ENCODE data around the gene WDR86.

WDR86 gene

GRCh38 chr7:151415375-151416105, 5.7 kb upstream of the WDR86 start:
- TF ChIP-seq GATA1 (IDR thresholded peaks at IDR 0.05; ENCODE audit: low read depth, low read length) (no peak), POLR2A (IDR thresholded peaks at IDR 0.05; ENCODE audit: low read length) (no peak)
- no peak for DNase-seq

GRCh38 chr7:151413241-151413640, 3.4 kb upstream of the WDR86 start:
- TF ChIP-seq POLR2A (IDR thresholded peaks at IDR 0.05; ENCODE audit: low read length) (no peak), GATA1 (IDR thresholded peaks at IDR 0.05; ENCODE audit: low read depth, low read length) (no peak)
- DNase-seq = no peak

GRCh38 chr7:151412318-151412717, 2.5 kb upstream of the WDR86 start:
- no peak for DNase-seq
- TF ChIP-seq GATA1 (IDR thresholded peaks at IDR 0.05; ENCODE audit: low read depth, low read length) = no peak
- TF ChIP-seq POLR2A (IDR thresholded peaks at IDR 0.05; ENCODE audit: low read length) = no peak

DNA sequence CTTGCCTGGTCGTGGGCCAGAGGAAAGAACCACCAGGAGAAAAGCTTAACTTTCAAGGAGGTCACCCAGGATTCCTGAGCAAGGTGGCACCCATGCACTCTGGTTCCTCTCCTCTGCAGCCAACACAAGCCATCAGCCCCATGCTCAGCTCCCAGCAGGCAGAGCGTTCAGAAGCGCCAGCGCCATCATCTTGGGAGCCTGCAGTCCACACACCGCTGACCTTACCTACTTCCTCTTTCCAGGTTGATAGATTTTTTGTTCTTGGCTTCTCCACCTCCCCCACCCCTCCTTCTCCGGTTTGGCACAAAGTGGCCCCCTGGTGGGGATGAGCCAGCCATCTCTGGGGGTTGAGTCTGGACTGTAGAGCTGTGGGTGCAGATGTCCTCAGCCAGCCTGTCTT, 1.7 kb upstream of the WDR86 start:
- no peak for DNase-seq
- TF ChIP-seq POLR2A (IDR thresholded peaks at IDR 0.05; ENCODE audit: low read length) (no peak), GATA1 (IDR thresholded peaks at IDR 0.05; ENCODE audit: low read depth, low read length) (no peak)

DNA sequence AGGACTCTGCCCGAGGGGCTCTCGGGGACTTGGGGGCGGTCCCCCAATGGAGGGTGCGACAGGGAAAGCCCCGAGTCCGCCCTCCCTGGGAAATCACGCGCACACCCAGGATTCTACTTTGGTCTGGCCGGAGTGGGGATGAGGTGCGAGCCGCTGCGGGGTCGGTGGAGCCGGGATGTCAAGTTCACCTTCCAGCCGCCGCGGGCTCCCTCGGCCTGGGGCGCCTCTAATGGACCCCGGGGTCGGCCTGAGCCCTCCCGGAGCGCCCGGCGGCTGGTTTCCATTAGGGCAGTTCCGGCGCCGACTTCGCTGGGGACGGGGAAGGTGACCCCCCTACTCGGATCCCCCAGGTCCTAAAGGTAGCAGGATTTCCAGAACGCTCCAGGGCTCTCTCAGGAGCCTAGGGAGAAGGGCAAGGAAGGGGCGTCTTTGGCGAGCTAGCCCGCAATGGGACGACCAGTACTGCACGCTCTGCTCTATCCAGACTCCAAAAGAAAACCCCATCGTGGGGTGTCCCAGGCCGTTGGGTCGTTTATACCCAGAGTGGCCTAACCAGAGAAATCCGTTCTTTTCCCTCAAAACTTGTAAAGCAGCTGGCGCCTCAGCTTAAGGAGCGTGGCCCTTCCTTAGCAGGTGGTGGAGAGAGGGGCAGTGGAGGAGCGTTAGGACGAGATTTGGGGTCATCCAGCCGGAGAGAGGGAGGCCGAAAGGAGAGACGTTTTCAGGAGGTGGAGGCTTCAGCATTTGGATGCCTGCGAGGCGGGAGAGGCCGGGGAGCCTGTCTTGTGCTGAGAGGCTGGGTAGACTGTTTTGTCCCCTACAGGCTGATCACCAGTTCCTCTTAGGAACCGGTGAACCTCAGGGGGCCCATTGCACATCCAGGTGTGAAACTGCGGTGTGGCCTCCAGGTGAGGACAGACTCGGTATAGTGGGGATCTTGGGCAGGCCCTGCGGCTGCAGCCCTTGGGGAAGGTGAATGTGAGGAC, 860 bp upstream of the WDR86 start:
- no peak for TF ChIP-seq GATA1 (IDR thresholded peaks at IDR 0.05; ENCODE audit: low read depth, low read length)
- DNase-seq = no peak

GRCh38 chr7:151408839-151409666, 785 bp downstream of the WDR86 start:
- TF ChIP-seq POLR2A (IDR thresholded peaks at IDR 0.05; ENCODE audit: low read length) = no peak
- TF ChIP-seq GATA1 (IDR thresholded peaks at IDR 0.05; ENCODE audit: low read depth, low read length) = no peak
- no peak for DNase-seq

- TF ChIP-seq POLR2A (IDR thresholded peaks at IDR 0.05; ENCODE audit: low read length) (no peak), GATA1 (IDR thresholded peaks at IDR 0.05; ENCODE audit: low read depth, low read length) (no peak)
- no peak for DNase-seq
Observed at GRCh38 chr7:151408498-151408838, 1.4 kb downstream of the WDR86 start.

DNA sequence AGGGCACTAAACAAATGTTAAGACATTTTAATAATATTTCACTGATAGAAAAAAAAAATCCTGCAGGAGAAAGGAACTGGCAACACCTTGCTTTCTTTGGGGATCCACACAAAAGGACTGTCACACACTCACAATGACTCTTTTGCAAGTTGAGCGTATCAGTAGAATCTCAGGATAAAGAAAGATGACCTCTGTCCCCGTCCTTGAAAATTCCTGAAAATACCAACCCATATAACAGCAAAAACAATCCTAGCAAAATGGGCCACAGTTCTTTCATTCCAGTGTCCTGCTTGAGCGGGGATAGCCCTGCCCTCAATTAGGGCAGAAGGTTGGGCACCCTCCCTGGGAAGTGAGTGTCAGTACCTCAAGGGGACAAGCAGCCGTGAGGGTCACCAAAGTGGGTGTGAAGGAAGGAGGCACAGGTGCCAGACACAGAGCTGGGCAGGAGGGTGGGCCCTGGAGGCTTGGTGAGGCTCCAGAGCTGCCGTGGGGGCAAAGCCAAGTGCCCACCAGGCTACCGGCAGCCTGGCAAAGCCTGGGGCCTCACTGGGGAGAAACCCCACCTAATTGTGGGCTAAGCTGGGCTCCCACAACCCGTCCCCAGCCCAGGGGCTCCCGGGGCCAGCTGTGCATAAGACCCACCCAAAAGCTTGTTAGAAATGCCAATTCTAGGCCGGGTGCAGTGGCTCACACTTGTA, 2.8 kb downstream of the WDR86 start:
- no peak for DNase-seq
- TF ChIP-seq GATA1 (IDR thresholded peaks at IDR 0.05; ENCODE audit: low read depth, low read length) (no peak), POLR2A (IDR thresholded peaks at IDR 0.05; ENCODE audit: low read length) (no peak)

GRCh38 chr7:151406051-151406875, 3.6 kb downstream of the WDR86 start:
- DNase-seq = no peak

GRCh38 chr7:151405588-151405987, 4.2 kb downstream of the WDR86 start:
- no peak for TF ChIP-seq POLR2A (IDR thresholded peaks at IDR 0.05; ENCODE audit: low read length)
- no peak for TF ChIP-seq GATA1 (IDR thresholded peaks at IDR 0.05; ENCODE audit: low read depth, low read length)
- DNase-seq = no peak

More at GRCh38 chr7:151406051-151406875, 3.6 kb downstream of the WDR86 start:
- TF ChIP-seq POLR2A (IDR thresholded peaks at IDR 0.05; ENCODE audit: low read length) (no peak), GATA1 (IDR thresholded peaks at IDR 0.05; ENCODE audit: low read depth, low read length) (no peak)

DNA sequence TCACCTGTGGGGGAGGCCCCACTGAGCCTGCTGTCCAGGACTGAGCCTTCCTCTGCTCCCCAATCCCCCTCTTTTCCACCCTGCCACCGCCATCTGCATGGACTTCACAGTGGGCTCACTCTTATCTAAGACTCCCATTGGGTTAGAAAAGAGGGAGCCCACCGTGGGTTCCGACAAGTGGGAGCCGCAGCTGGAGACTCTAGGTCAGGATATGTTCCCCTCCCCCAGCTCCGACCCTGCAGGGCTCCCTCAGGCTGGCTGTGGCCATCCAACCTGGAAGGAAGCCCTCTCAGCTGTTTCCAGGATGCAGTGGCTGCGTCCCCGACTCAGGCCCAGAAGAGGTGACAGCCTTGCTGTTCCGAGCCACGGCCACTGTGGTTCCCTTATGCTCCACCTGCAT, 4.8 kb downstream of the WDR86 start:
- TF ChIP-seq GATA1 (IDR thresholded peaks at IDR 0.05; ENCODE audit: low read depth, low read length) (no peak), POLR2A (IDR thresholded peaks at IDR 0.05; ENCODE audit: low read length) (no peak)
- no peak for DNase-seq

GRCh38 chr7:151404216-151405011, 5.4 kb downstream of the WDR86 start:
- TF ChIP-seq GATA1 (IDR thresholded peaks at IDR 0.05; ENCODE audit: low read depth, low read length) (no peak), POLR2A (IDR thresholded peaks at IDR 0.05; ENCODE audit: low read length) (no peak)
- DNase-seq = no peak

All from erythroblast (primary cell).